Stimulated activated CD8-positive, alpha-beta memory T cell treated with anti-CD3 and anti-CD28 coated beads, Interleukin-7, amount 100 ng/mL, for 4 hours (primary cell): ENCODE results near the gene ZNF575.

Experiments
- DNase-seq, 2 donors: peaks; one replicate each; pipeline ENCODE4 v3.0.0-alpha.2; 2020; ENCODE audit warnings: low read depth in 2 of 2

Gene ZNF575

GRCh38 chr19:43574424-43575155 is 41.6 kb downstream of the ZNF575 start:
- DNase-seq: no peak

- peak; percentile 91 to 94 for DNase-seq
Observed at GRCh38 chr19:43575156-43575950, 42.4 kb downstream of the ZNF575 start, which contains the start of the genes PINLYP and XRCC1. Gene PINLYP (plus strand): TSS chr19:43575801. CDS start chr19:43577192, 1,391 bp downstream. Gene XRCC1 (minus strand): TSS chr19:43575527. CDS start chr19:43575458, 69 bp downstream.

- DNase-seq: no peak
Observed at GRCh38 chr19:43575955-43576878, 43.2 kb downstream of the ZNF575 start.

- no peak for DNase-seq
Observed at GRCh38 chr19:43578787-43579186, 45.8 kb downstream of the ZNF575 start.

- no peak for DNase-seq
Observed at GRCh38 chr19:43581467-43581866, 48.5 kb downstream of the ZNF575 start.

GRCh38 chr19:43582495-43582894 is 49.5 kb downstream of the ZNF575 start:
- DNase-seq: no peak

GRCh38 chr19:43584484-43584883 is 51.5 kb downstream of the ZNF575 start:
- no peak for DNase-seq
